HEK293 (cell line): ENCODE data around the gene CENPT.

Experiments used
- CTCF ChIA-PET: fragments of 350-600 bp; formaldehyde crosslinking; extraction: SDS; loops from one replicate; lab custom pipeline; 2021; ENCODE audit warnings: antibody characterized with exemption; lab: Yijun Ruan, JAX
- POLR2A ChIA-PET: fragments of 300-600 bp; formaldehyde crosslinking; extraction: SDS; loops from one replicate; lab custom pipeline; 2020; ENCODE audit warnings: antibody characterized with exemption, inconsistent platforms; lab: Yijun Ruan, JAX
- H3K27ac ChIP-seq: fragments of 200-500 bp; sonication (Bioruptor generic); 2 replicates; pipeline ENCODE4 v1.5.1; 2014; ENCODE audit warnings: low read depth, low read length, control low read depth, inconsistent platforms; ENCODE audit errors: extremely low read depth
- H3K36me3 ChIP-seq, 2 experiments: fragments of 200-500 bp in 1 of 2; sonication (Bioruptor generic) in 1 of 2; 1 replicate in 1 of 2; 2 replicates in 1 of 2; pipeline ENCODE4 v1.5.1; 2014 to 2017; ENCODE audit warnings: inconsistent platforms in 2 of 2, low read length in 2 of 2; ENCODE audit not compliant: control insufficient read depth in 2 of 2, insufficient read depth in 1 of 2
- H3K4me1 ChIP-seq: fragments of 200-500 bp; sonication (Bioruptor generic); 2 replicates; pipeline ENCODE4 v1.5.1; 2014; ENCODE audit warnings: mild to moderate bottlenecking, low read length, inconsistent platforms; ENCODE audit not compliant: control insufficient read depth, insufficient read depth
- H3K4me3 ChIP-seq: 2 replicates; pipeline ENCODE4 v1.5.1; 2011; ENCODE audit warnings: low read depth, mild to moderate bottlenecking, control low read depth, low read length, moderate library complexity
- H3K9me3 ChIP-seq: fragments of 200-500 bp; sonication (Bioruptor generic); 2 replicates; pipeline ENCODE4 v1.5.1; 2014; ENCODE audit warnings: low read depth, low read length, inconsistent platforms; ENCODE audit not compliant: control insufficient read depth, insufficient read depth
- BCL6B ChIP-seq: fragments of 450-650 bp; formaldehyde crosslinking; IDR thresholded peaks from 2 replicates; pipeline ENCODE4 v1.5.1; 2017; ENCODE audit warnings: missing biosample characterization, missing genetic modification characterization
- PRDM10 ChIP-seq: fragments of 450-650 bp; formaldehyde crosslinking; IDR thresholded peaks from 2 replicates; pipeline ENCODE4 v1.5.1; 2016; ENCODE audit warnings: missing biosample characterization, missing genetic modification characterization
- RBAK ChIP-seq: fragments of 450-650 bp; formaldehyde crosslinking; IDR thresholded peaks from 2 replicates; pipeline ENCODE4 v1.5.1; 2016; ENCODE audit warnings: missing biosample characterization, missing genetic modification characterization
- SCRT2 ChIP-seq: fragments of 450-650 bp; formaldehyde crosslinking; IDR thresholded peaks from 2 replicates; pipeline ENCODE4 v1.5.1; 2016; ENCODE audit warnings: missing biosample characterization, missing genetic modification characterization
- YY2 ChIP-seq: fragments of 450-650 bp; formaldehyde crosslinking; IDR thresholded peaks from 2 replicates; pipeline ENCODE4 v1.5.1; 2016; ENCODE audit warnings: missing biosample characterization, missing genetic modification characterization
- ZBTB26 ChIP-seq: fragments of 450-650 bp; formaldehyde crosslinking; optimal IDR thresholded peaks from 2 replicates; pipeline ENCODE3; 2016; ENCODE audit warnings: missing biosample characterization, mild to moderate bottlenecking, missing genetic modification characterization
- ZIC2 ChIP-seq: fragments of 450-650 bp; formaldehyde crosslinking; IDR thresholded peaks from 2 replicates; pipeline ENCODE4 v1.5.1; 2016; ENCODE audit warnings: missing biosample characterization, missing genetic modification characterization
- ZNF138 ChIP-seq: fragments of 450-650 bp; formaldehyde crosslinking; IDR thresholded peaks from 2 replicates; pipeline ENCODE4 v1.5.1; 2016; ENCODE audit warnings: missing biosample characterization, missing genetic modification characterization, borderline replicate concordance
- ZNF214 ChIP-seq: fragments of 450-650 bp; formaldehyde crosslinking; IDR thresholded peaks from 2 replicates; pipeline ENCODE4 v1.5.1; 2017; ENCODE audit warnings: missing biosample characterization, mild to moderate bottlenecking, missing genetic modification characterization, borderline replicate concordance
- ZNF280D ChIP-seq: fragments of 450-650 bp; formaldehyde crosslinking; IDR thresholded peaks from 2 replicates; pipeline ENCODE4 v1.5.1; 2016; ENCODE audit warnings: missing biosample characterization, missing genetic modification characterization
- ZNF311 ChIP-seq: fragments of 450-650 bp; formaldehyde crosslinking; IDR thresholded peaks from 2 replicates; pipeline ENCODE4 v1.5.1; 2017; ENCODE audit warnings: missing biosample characterization, missing genetic modification characterization, borderline replicate concordance
- ZNF560 ChIP-seq: fragments of 450-650 bp; formaldehyde crosslinking; IDR thresholded peaks from 2 replicates; pipeline ENCODE4 v1.5.1; 2017; ENCODE audit warnings: missing biosample characterization, missing genetic modification characterization, borderline replicate concordance
- ZNF561 ChIP-seq: fragments of 450-650 bp; IDR thresholded peaks from 2 replicates; pipeline ENCODE4 v1.5.1; 2018; ENCODE audit warnings: missing biosample characterization, missing genetic modification characterization, borderline replicate concordance
- ZNF600 ChIP-seq: fragments of 450-650 bp; formaldehyde crosslinking; IDR thresholded peaks from 2 replicates; pipeline ENCODE4 v1.5.1; 2016; ENCODE audit warnings: missing biosample characterization, missing genetic modification characterization
- ZNF639 ChIP-seq: fragments of 450-650 bp; formaldehyde crosslinking; IDR thresholded peaks from 2 replicates; pipeline ENCODE4 v1.5.1; 2016; ENCODE audit warnings: missing biosample characterization, missing genetic modification characterization
- ZNF830 ChIP-seq: fragments of 450-650 bp; IDR thresholded peaks from 2 replicates; pipeline ENCODE4 v1.5.0; 2018; ENCODE audit warnings: missing biosample characterization, missing genetic modification characterization, low read depth, mild to moderate bottlenecking, moderate library complexity
- ZXDB ChIP-seq: fragments of 450-650 bp; formaldehyde crosslinking; IDR thresholded peaks from 2 replicates; pipeline ENCODE4 v1.5.1; 2016; ENCODE audit warnings: missing biosample characterization, missing genetic modification characterization

The CENPT gene

GRCh38 chr16:67796099-67796718 lies 51.3 kb downstream of the CENPT start:
- Histone ChIP-seq H3K4me1 (no peaks in the 10 kb centered on the region), H3K9me3 (no peaks in the 10 kb centered on the region), H3K27ac (0 out of 2 replicates have a peak overlapping the region, but pooled peaks have one; percentile 24), H3K4me3 (no peak overlapping the region), H3K36me3 (peaks cover 0 to 23% of the 10 kb centered on the region in 2 experiments; a peak in 2 of 3 replicates)
- ChIA-PET POLR2A (interaction anchor here (0.8 kb wide), 2 partner anchors 8 to 10 kb away, joined by 3 read pairs; partner anchors contain the start of genes RANBP10 and TSNAXIP1), CTCF (interaction anchor here (0.5 to 1.0 kb wide), 2 partner anchors 8 to 20 kb away, joined by 3 to 4 read pairs; no protein-coding TSS in a partner anchor)
- TF ChIP-seq PRDM10 (tag by site-specific recombination) (peak; percentile 83), ZNF561 (tag by site-specific recombination) (0 out of 2 replicates have a peak, but pooled peaks have one; percentile 20), ZIC2 (tag by site-specific recombination) (no peak), RBAK (tag by site-specific recombination) (no peak)

- H3K4me1 ChIP-seq = no peaks in the 10 kb centered on the region
- POLR2A ChIA-PET = no interaction called here
- no peak overlapping the region for H3K4me3 ChIP-seq
- H3K9me3 ChIP-seq = no peaks in the 10 kb centered on the region
- no peak overlapping the region for H3K27ac ChIP-seq
- CTCF ChIA-PET = no interaction called here
- no peaks in the 10 kb centered on the region for H3K36me3 ChIP-seq
- TF ChIP-seq SCRT2 (tag by site-specific recombination) = no peak
- TF ChIP-seq ZNF311 (tag by site-specific recombination) = no peak
- TF ChIP-seq BCL6B = no peak
- TF ChIP-seq ZNF560 (tag by site-specific recombination) = no peak
- TF ChIP-seq ZNF138 (tag by site-specific recombination) = no peak
- TF ChIP-seq YY2 = no peak
- TF ChIP-seq ZBTB26 (tag by site-specific recombination) = no peak
- TF ChIP-seq ZNF600 (tag by site-specific recombination) = no peak
- TF ChIP-seq ZXDB = no peak
- TF ChIP-seq ZNF639 (tag by site-specific recombination) = no peak
- TF ChIP-seq ZNF214 (tag by site-specific recombination) = no peak
- TF ChIP-seq ZNF830 (tag by site-specific recombination) = no peak
- no peak for TF ChIP-seq ZNF280D
Measured at GRCh38 chr16:67790071-67790470, 57.4 kb downstream of the CENPT start.
